BE2C (cell line): ENCODE measurements around the gene OMP. TPM values are rescaled to one million over a fixed set of nuclear protein-coding genes. Genes with fewer than 3 reads are reported as not detected.

Experiments
- DNase-seq: peaks from one replicate; pipeline ENCODE4 v3.0.0-alpha.2; 2020
- H3K27me3 ChIP-seq: fragments of 250-450 bp; sonication (Bioruptor Pico); 2 replicates; pipeline ENCODE4 v1.5.1; 2020; ENCODE audit warnings: mild to moderate bottlenecking
- H3K36me3 ChIP-seq: fragments of 250-450 bp; sonication (Bioruptor Pico); 2 replicates; pipeline ENCODE4 v1.5.1; 2020; ENCODE audit warnings: mild to moderate bottlenecking
- H3K4me1 ChIP-seq: fragments of 250-450 bp; sonication (Bioruptor Pico); 2 replicates; pipeline ENCODE4 v1.5.1; 2020
- H3K4me3 ChIP-seq: 2 replicates; pipeline ENCODE4 v1.5.1; 2011; ENCODE audit warnings: low read depth, low read length
- H3K9me3 ChIP-seq: fragments of 250-450 bp; sonication (Bioruptor Pico); 2 replicates; pipeline ENCODE4 v1.5.1; 2020
- polyA plus RNA-seq: library from polyadenylated mRNA; unstranded; fragments of >200 nt; gene quantifications from one replicate; pipeline ENCODE4 v1.2.1, GENCODE V29; 2012; ENCODE audit warnings: low read depth, missing spikeins; ENCODE audit not compliant: insufficient read length, insufficient read depth
- TF ChIP-seq, protein P1 (sequence below): IDR thresholded peaks from 2 replicates; pipeline ENCODE4 v1.5.1; 2012; ENCODE audit warnings: mild to moderate bottlenecking, low read depth, low read length

OMP gene
- polyA plus RNA-seq, result 0.94 TPM

GRCh38 chr11:77102246-77103210 lies at the start of gene OMP:
Gene OMP (plus strand): TSS chr11:77102840. CDS start chr11:77102840, 0 bp downstream.
- TF ChIP-seq, protein P1, sequence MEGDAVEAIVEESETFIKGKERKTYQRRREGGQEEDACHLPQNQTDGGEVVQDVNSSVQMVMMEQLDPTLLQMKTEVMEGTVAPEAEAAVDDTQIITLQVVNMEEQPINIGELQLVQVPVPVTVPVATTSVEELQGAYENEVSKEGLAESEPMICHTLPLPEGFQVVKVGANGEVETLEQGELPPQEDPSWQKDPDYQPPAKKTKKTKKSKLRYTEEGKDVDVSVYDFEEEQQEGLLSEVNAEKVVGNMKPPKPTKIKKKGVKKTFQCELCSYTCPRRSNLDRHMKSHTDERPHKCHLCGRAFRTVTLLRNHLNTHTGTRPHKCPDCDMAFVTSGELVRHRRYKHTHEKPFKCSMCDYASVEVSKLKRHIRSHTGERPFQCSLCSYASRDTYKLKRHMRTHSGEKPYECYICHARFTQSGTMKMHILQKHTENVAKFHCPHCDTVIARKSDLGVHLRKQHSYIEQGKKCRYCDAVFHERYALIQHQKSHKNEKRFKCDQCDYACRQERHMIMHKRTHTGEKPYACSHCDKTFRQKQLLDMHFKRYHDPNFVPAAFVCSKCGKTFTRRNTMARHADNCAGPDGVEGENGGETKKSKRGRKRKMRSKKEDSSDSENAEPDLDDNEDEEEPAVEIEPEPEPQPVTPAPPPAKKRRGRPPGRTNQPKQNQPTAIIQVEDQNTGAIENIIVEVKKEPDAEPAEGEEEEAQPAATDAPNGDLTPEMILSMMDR, result no peak
- no peak for DNase-seq

GRCh38 chr11:77053217-77054015 lies 49.2 kb upstream of the OMP start:
- H3K4me3 ChIP-seq, result no peak overlapping the region
- DNase-seq, result no peak
- no peaks in the 10 kb centered on the region for H3K4me1 ChIP-seq
- no peaks in the 10 kb centered on the region for H3K36me3 ChIP-seq
- H3K9me3 ChIP-seq, result peaks cover 5% of the 10 kb centered on the region
- TF ChIP-seq, protein P1, result no peak
- H3K27me3 ChIP-seq, result no peaks in the 10 kb centered on the region

More at GRCh38 chr11:77102246-77103210, at the start of gene OMP:
- Histone ChIP-seq H3K27me3 (no peaks in the 10 kb centered on the region), H3K4me3 (no peak within 1 kb of the TSS), H3K36me3 (no peaks in the 10 kb centered on the region), H3K4me1 (no peaks in the 10 kb centered on the region), H3K9me3 (no peaks in the 10 kb centered on the region)

DNA sequence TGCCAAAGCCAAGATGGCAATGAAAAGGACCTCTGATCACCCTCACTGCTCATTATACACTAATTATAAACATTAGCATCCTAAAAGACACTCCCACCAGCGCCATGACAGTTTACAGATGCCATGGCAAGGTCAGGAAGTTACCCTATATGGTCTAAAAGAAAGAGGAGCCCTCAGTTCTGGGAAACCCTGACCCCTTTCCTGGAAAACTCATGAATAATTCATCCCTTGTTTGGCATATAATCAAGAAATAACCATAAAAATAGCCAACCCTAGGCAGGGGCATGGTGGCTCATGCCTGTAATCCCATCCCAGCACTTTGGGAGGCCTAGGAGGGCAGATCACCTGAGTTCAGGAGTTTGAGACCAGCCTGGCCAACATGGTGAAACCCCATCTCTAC lies 48.6 kb upstream of the OMP start:
- Histone ChIP-seq H3K27me3 (no peaks in the 10 kb centered on the region), H3K9me3 (peaks cover 5% of the 10 kb centered on the region), H3K4me1 (no peaks in the 10 kb centered on the region), H3K36me3 (no peaks in the 10 kb centered on the region), H3K4me3 (no peak overlapping the region)
- no peak for DNase-seq
- TF ChIP-seq, protein P1, result no peak

- Histone ChIP-seq H3K4me3 (no peak overlapping the region), H3K36me3 (no peaks in the 10 kb centered on the region), H3K9me3 (peaks cover 5% of the 10 kb centered on the region), H3K4me1 (no peaks in the 10 kb centered on the region), H3K27me3 (no peaks in the 10 kb centered on the region)
- no peak for DNase-seq
- TF ChIP-seq, protein P1, result no peak
These were observed 47.5 kb upstream of the OMP start for GRCh38 chr11:77055101-77055561.

- H3K4me3 ChIP-seq, result no peak overlapping the region
- DNase-seq, result no peak
- H3K4me1 ChIP-seq, result no peaks in the 10 kb centered on the region
- H3K27me3 ChIP-seq, result no peaks in the 10 kb centered on the region
- peaks cover 5% of the 10 kb centered on the region for H3K9me3 ChIP-seq
- TF ChIP-seq, protein P1, result no peak
- H3K36me3 ChIP-seq, result no peaks in the 10 kb centered on the region
These were observed 46.7 kb upstream of the OMP start for GRCh38 chr11:77055913-77056312.
